H1 (cell line): ENCODE measurements around the gene IER5. TPM values are rescaled to one million over a fixed set of nuclear protein-coding genes. Genes with fewer than 3 reads are reported as not detected.

ENCODE experiments used
- CTCF ChIA-PET: fragments of 300-600 bp; sonication (Branson Sonifier 250); formaldehyde crosslinking; loops from one replicate; lab custom pipeline; 2021; ENCODE audit not compliant: partially characterized antibody; lab: Charles Lee
- POLR2A ChIA-PET: fragments of 300-600 bp; sonication (Branson Sonifier 250); formaldehyde crosslinking; loops from one replicate; lab custom pipeline; 2021; ENCODE audit warnings: inconsistent platforms; ENCODE audit not compliant: partially characterized antibody; lab: Charles Lee
- DNase-seq, 2 experiments: peaks; one replicate each; pipeline versions ENCODE4 v3.0.0 to v3.0.0-alpha.2; 2010 to 2022; ENCODE audit warnings: low spot score in 2 of 2, low read depth in 1 of 2, mixed read lengths in 1 of 2
- FAIRE-seq: peaks from 2 replicates; lab custom pipeline; 2011; peaks lifted over from hg19 to GRCh38; lab: Jason Lieb, UNC
- H2AFZ ChIP-seq: 2 replicates; pipeline ENCODE4 v1.8.1; 2012; ENCODE audit warnings: low read length, inconsistent platforms
- H2AK5ac ChIP-seq: 2 replicates; pipeline ENCODE4 v1.6.1; 2013; ENCODE audit warnings: low read depth, low read length
- H2BK120ac ChIP-seq: replicated peaks from 2 replicates; pipeline ENCODE3; 2013; ENCODE audit warnings: low read depth, low read length, inconsistent platforms
- H2BK12ac ChIP-seq: 2 replicates; pipeline ENCODE4 v1.6.1; 2013; ENCODE audit warnings: low read depth, low read length
- H2BK15ac ChIP-seq: 2 replicates; pipeline ENCODE4 v1.6.1; 2013; ENCODE audit warnings: low read length
- H2BK20ac ChIP-seq: 2 replicates; pipeline ENCODE4 v1.6.1; 2013; ENCODE audit warnings: low read length
- H2BK5ac ChIP-seq: 2 replicates; pipeline ENCODE4 v1.6.1; 2013; ENCODE audit warnings: low read depth, low read length
- H3K14ac ChIP-seq: 2 replicates; pipeline ENCODE4 v1.6.1; 2013; ENCODE audit warnings: inconsistent platforms; ENCODE audit not compliant: insufficient read length
- H3K18ac ChIP-seq: 2 replicates; pipeline ENCODE4 v1.6.1; 2013; ENCODE audit warnings: low read length; ENCODE audit errors: extremely low read depth
- H3K23ac ChIP-seq: 2 replicates; pipeline ENCODE4 v1.6.1; 2013; ENCODE audit warnings: inconsistent platforms; ENCODE audit not compliant: insufficient read length
- H3K23me2 ChIP-seq: 2 replicates; pipeline ENCODE4 v1.6.1; 2013; ENCODE audit warnings: low read depth, low read length
- H3K27ac ChIP-seq: 2 replicates; pipeline ENCODE4 v1.6.1; 2011; ENCODE audit warnings: low read depth, low read length, inconsistent platforms
- H3K27me3 ChIP-seq, 4 experiments: replicated peaks in 1 of 4; 1 replicate in 1 of 4; 2 replicates in 3 of 4; pipeline versions ENCODE4 v1.6.1 to v1.8.1; 2011 to 2013; ENCODE audit warnings: low read length in 3 of 4, mild to moderate bottlenecking in 3 of 4, inconsistent platforms in 2 of 4, mixed read lengths in 2 of 4, moderate library complexity in 1 of 4; ENCODE audit not compliant: control insufficient read depth in 3 of 4, insufficient read depth in 3 of 4; ENCODE audit errors: extremely low read depth in 1 of 4
- H3K36me3 ChIP-seq, 4 experiments: 2 replicates each; pipeline versions ENCODE4 v1.6.1 to v1.8.1; 2011 to 2013; ENCODE audit warnings: mild to moderate bottlenecking in 4 of 4, low read length in 3 of 4, moderate library complexity in 2 of 4, control low read depth in 1 of 4, inconsistent platforms in 1 of 4; ENCODE audit not compliant: insufficient read depth in 4 of 4, control insufficient read depth in 2 of 4
- H3K4ac ChIP-seq: replicated peaks from 2 replicates; pipeline ENCODE3; 2013; ENCODE audit warnings: low read length, low read depth, mixed read lengths, inconsistent platforms; ENCODE audit not compliant: insufficient read length
- H3K4me1 ChIP-seq, 4 experiments: replicated peaks in 1 of 4; 1 replicate in 1 of 4; 2 replicates in 3 of 4; pipeline versions ENCODE4 v1.6.1 to v1.8.1; 2011 to 2013; ENCODE audit warnings: low read length in 3 of 4, inconsistent platforms in 2 of 4, mixed read lengths in 1 of 4; ENCODE audit not compliant: insufficient read depth in 4 of 4, control insufficient read depth in 3 of 4
- H3K4me2 ChIP-seq, 2 experiments: 2 replicates each; pipeline versions ENCODE4 v1.6.1 to v1.8.1; 2011 to 2013; ENCODE audit warnings: low read depth in 2 of 2, low read length in 2 of 2, control low read depth in 1 of 2, inconsistent platforms in 1 of 2, mild to moderate bottlenecking in 1 of 2; ENCODE audit not compliant: insufficient read depth in 1 of 2
- H3K4me3 ChIP-seq, 4 experiments: fragments of 200-600, 300-600 bp in 1 of 4; sonication (generic), shearing (Covaris generic), sonication (Bioruptor Twin) in 1 of 4; 2 replicates each; pipeline versions ENCODE4 v1.5.1 to v1.8.1; 2011 to 2016; ENCODE audit warnings: low read length in 4 of 4, low read depth in 3 of 4, control low read depth in 2 of 4, inconsistent platforms in 2 of 4, mild to moderate bottlenecking in 2 of 4, mixed read lengths in 1 of 4, moderate library complexity in 1 of 4; ENCODE audit not compliant: insufficient read depth in 2 of 4; ENCODE audit errors: extremely low read depth in 1 of 4
- H3K56ac ChIP-seq: replicated peaks from 2 replicates; pipeline ENCODE3; 2013; ENCODE audit warnings: low read depth, mild to moderate bottlenecking, mixed read lengths, low read length, inconsistent platforms; ENCODE audit not compliant: insufficient read length
- H3K79me1 ChIP-seq: 2 replicates; pipeline ENCODE4 v1.6.1; 2013; ENCODE audit warnings: low read depth, low read length, control low read depth
- H3K79me2 ChIP-seq, 2 experiments: 2 replicates each; pipeline versions ENCODE4 v1.6.1 to v1.8.1; 2012 to 2013; ENCODE audit warnings: low read length in 2 of 2, mild to moderate bottlenecking in 2 of 2, inconsistent platforms in 1 of 2; ENCODE audit not compliant: insufficient read depth in 2 of 2, control insufficient read depth in 1 of 2
- H3K9ac ChIP-seq, 4 experiments: replicated peaks in 1 of 4; 1 replicate in 1 of 4; 2 replicates in 3 of 4; pipeline versions ENCODE4 v1.6.1 to v1.8.1; 2011 to 2013; ENCODE audit warnings: low read depth in 3 of 4, low read length in 3 of 4, control low read depth in 2 of 4, mild to moderate bottlenecking in 2 of 4, moderate library complexity in 2 of 4, inconsistent platforms in 1 of 4; ENCODE audit errors: extremely low read depth in 1 of 4
- H3K9me3 ChIP-seq, 2 experiments: 2 replicates each; pipeline versions ENCODE4 v1.6.1 to v1.8.1; 2012 to 2013; ENCODE audit warnings: mild to moderate bottlenecking in 2 of 2, moderate library complexity in 2 of 2, control low read depth in 1 of 2, inconsistent platforms in 1 of 2, low read depth in 1 of 2, low read length in 1 of 2, mixed read lengths in 1 of 2; ENCODE audit not compliant: insufficient read depth in 2 of 2
- H4K20me1 ChIP-seq, 2 experiments: replicated peaks in 1 of 2; 2 replicates each; pipeline versions ENCODE3 to v1.8.1; 2011 to 2013; ENCODE audit warnings: inconsistent platforms in 2 of 2, low read length in 2 of 2, mild to moderate bottlenecking in 1 of 2; ENCODE audit not compliant: insufficient read depth in 2 of 2, control insufficient read depth in 1 of 2
- H4K5ac ChIP-seq: 2 replicates; pipeline ENCODE4 v1.6.1; 2013; ENCODE audit warnings: low read length, low read depth, mixed read lengths, inconsistent platforms; ENCODE audit not compliant: insufficient read length
- H4K8ac ChIP-seq: 2 replicates; pipeline ENCODE4 v1.8.0; 2013; ENCODE audit warnings: mild to moderate bottlenecking, moderate library complexity, low read length, inconsistent platforms; ENCODE audit not compliant: insufficient read depth; ENCODE audit errors: extremely low read depth
- H4K91ac ChIP-seq: replicated peaks from 2 replicates; pipeline ENCODE3; 2013; ENCODE audit warnings: low read length, mixed read lengths, inconsistent platforms; ENCODE audit not compliant: insufficient read length
- ATF3 ChIP-seq: IDR thresholded peaks from 2 replicates; pipeline ENCODE4 v1.6.1; 2011; ENCODE audit warnings: low read depth, mild to moderate bottlenecking, low read length; ENCODE audit not compliant: insufficient read depth
- BCL11A ChIP-seq, 2 experiments: IDR thresholded peaks; one replicate each; pipeline ENCODE4 v1.6.1; 2011; ENCODE audit warnings: low read depth in 2 of 2, low read length in 2 of 2, mild to moderate bottlenecking in 2 of 2
- GABPA ChIP-seq: IDR thresholded peaks from 2 replicates; pipeline ENCODE4 v1.6.1; 2011; ENCODE audit warnings: mild to moderate bottlenecking, low read length, moderate library complexity, borderline replicate concordance; ENCODE audit not compliant: insufficient read depth
- MAFK ChIP-seq: IDR thresholded peaks from 2 replicates; pipeline ENCODE4 v1.6.1; 2012; ENCODE audit warnings: low read depth, mild to moderate bottlenecking, improper control_type of control experiment, low read length
- SUZ12 ChIP-seq: fragments of 200-600 bp; sonication (generic); IDR thresholded peaks from 2 replicates; pipeline ENCODE4 v1.6.1; 2012; ENCODE audit warnings: mild to moderate bottlenecking, inconsistent platforms, low read length, moderate library complexity, mixed read lengths
- WGBS, 2 experiments: shearing (Covaris generic) in 1 of 2; methylation state at CpG; one replicate each; pipeline versions ENCODE4 v1.1.6 to v1.1.7; 2013 to 2015; ENCODE audit warnings: low lambda C conversion rate in 2 of 2, mixed read lengths in 2 of 2, inconsistent platforms in 1 of 2, low coverage in 1 of 2, missing lambda C conversion rate in 1 of 2; ENCODE audit not compliant: insufficient replicate concordance in 2 of 2, insufficient coverage in 1 of 2, insufficient read length in 1 of 2; ENCODE audit errors: extremely low coverage in 1 of 2, missing lambda C conversion rate in 1 of 2; 5-methylcytosine and 5-hydroxymethylcytosine counted together
- polyA plus RNA-seq, 7 experiments: library from polyadenylated mRNA; depleted of rRNA in 3 of 7; stranded (reverse) in 5 of 7; unstranded in 2 of 7; fragments of >200 nt in 5 of 7; fragments of 200-250 nt in 2 of 7; gene quantifications; 1 replicate in 5 of 7; 2 replicates in 1 of 7; 4 replicates in 1 of 7; pipeline versions ENCODE4 v1.2.1 to v1.2.3, GENCODE V29; 2011 to 2013; ENCODE audit warnings: missing spikeins in 2 of 7, mixed read lengths in 2 of 7
- total RNA-seq: library from RNA; stranded (reverse); fragmentation: NEBNext Ultra II Directional; extraction: Animal tissue kit (Norgen Biotek cat#: 25700); gene quantifications from 2 replicates; pipeline ENCODE4 v1.2.1, GENCODE V29; 2021
- TF ChIP-seq, protein P1 (sequence below): IDR thresholded peaks from 2 replicates; pipeline ENCODE4 v1.6.1; 2012; ENCODE audit warnings: inconsistent platforms

IER5 gene
- total and polyA plus RNA-seq, 2 of the 8 experiments (the other 6 are each of a cell fraction or from before 2014, with no cell fraction given): 3.5 to 7.7 TPM

DNA sequence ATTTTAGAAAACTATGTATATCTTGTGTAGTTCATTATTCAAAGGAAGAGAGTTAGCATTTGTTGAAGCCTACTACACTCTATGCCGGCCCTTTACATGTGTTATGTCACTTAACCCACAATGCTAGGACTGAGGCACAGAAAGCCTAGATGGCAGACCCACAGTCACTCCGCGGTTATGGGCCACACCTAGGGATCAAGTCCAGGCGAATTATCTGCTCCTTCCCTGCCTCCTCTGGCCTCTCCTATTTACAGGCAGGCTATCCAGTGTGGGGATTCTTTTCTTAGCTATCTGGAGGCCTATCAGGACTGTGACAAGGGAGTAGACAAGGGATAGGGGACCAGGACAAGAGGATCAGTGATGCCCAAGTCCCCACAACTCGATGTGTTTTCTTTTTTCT is 33.0 kb downstream of the IER5 start:
- Histone ChIP-seq H2BK20ac (no peak overlapping the region), H3K56ac (no peak overlapping the region), H3K18ac (no peak overlapping the region), H3K4me1 (peaks cover 0 to 7% (median 1%) of the 10 kb centered on the region in 4 experiments; a peak in 4 of 7 replicates), H2AFZ (no peak overlapping the region), H3K4me3 (no peak overlapping the region), H3K23ac (no peak overlapping the region), H4K5ac (no peak overlapping the region), H3K4me2 (no peak overlapping the region), H3K9ac (no peak overlapping the region), H3K14ac (no peak overlapping the region), H3K9me3 (no peaks in the 10 kb centered on the region), H2BK15ac (no peak overlapping the region), H3K27me3 (no peaks in the 10 kb centered on the region; a peak in 1 of 7 replicates), H4K8ac (no peak overlapping the region), H3K4ac (no peak overlapping the region), H2BK120ac (no peak overlapping the region), H4K20me1 (no peaks in the 10 kb centered on the region), H3K27ac (no peak overlapping the region), H3K79me2 (no peaks in the 10 kb centered on the region), H3K79me1 (no peaks in the 10 kb centered on the region), H2BK12ac (no peak overlapping the region), H2BK5ac (no peak overlapping the region), H3K23me2 (no peaks in the 10 kb centered on the region), H4K91ac (no peak overlapping the region), H3K36me3 (no peaks in the 10 kb centered on the region), H2AK5ac (no peak overlapping the region)
- CTCF ChIA-PET: interaction anchor here (0.7 to 2.2 kb wide), 5 partner anchors 10 to 46 kb away, joined by 3 to 9 read pairs (median 4); no protein-coding TSS in a partner anchor
- no peak for FAIRE-seq
- POLR2A ChIA-PET: interaction anchor here (1.9 kb wide), 1 partner anchor 10 kb away, joined by 4 read pairs; no protein-coding TSS in a partner anchor
- 86% methylated on average over 5 of the region's 5 CpGs; no CpG with 5 or more reads in 1 of the 2 experiments for WGBS, 2 experiments
- no peak for DNase-seq
- TF ChIP-seq, protein P1, sequence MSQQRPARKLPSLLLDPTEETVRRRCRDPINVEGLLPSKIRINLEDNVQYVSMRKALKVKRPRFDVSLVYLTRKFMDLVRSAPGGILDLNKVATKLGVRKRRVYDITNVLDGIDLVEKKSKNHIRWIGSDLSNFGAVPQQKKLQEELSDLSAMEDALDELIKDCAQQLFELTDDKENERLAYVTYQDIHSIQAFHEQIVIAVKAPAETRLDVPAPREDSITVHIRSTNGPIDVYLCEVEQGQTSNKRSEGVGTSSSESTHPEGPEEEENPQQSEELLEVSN: no peak
- TF ChIP-seq GABPA: no peak
- no peak for TF ChIP-seq ATF3
- no peak for TF ChIP-seq SUZ12
- no peak for TF ChIP-seq BCL11A (IDR thresholded peaks at IDR 0.05; ENCODE audit: low read depth in 2 of 2, low read length in 2 of 2)
- TF ChIP-seq MAFK: no peak
